Caco-2 (cell line): ENCODE results near the gene NOX4. TPM values are rescaled to one million over a fixed set of nuclear protein-coding genes. Genes with fewer than 3 reads are reported as not detected.

Experiments used
- BruUV-seq: library from RNA; stranded (reverse); fragments of 400-500 nt; replicated peaks from 2 replicates; lab custom pipeline; 2021; lab: Mats Ljungman, UMichigan
- CTCF ChIA-PET: fragments of 300-600 bp; sonication (Branson Sonifier 250); formaldehyde crosslinking; loops from one replicate; lab custom pipeline; 2022; ENCODE audit warnings: antibody characterized with exemption; lab: Charles Lee
- POLR2A ChIA-PET: fragments of 300-600 bp; sonication (Branson Sonifier 250); formaldehyde crosslinking; loops from one replicate; lab custom pipeline; 2022; ENCODE audit warnings: antibody characterized with exemption; lab: Charles Lee
- DNase-seq, 2 experiments: peaks; one replicate each; pipeline versions ENCODE4 v3.0.0 to v3.0.0-alpha.2; 2020 to 2022
- H3K27me3 ChIP-seq: replicated peaks from 2 replicates; pipeline ENCODE4 v1.6.0; 2011; ENCODE audit warnings: low read length; ENCODE audit not compliant: control insufficient read depth, insufficient read depth
- H3K36me3 ChIP-seq: 2 replicates; pipeline ENCODE4 v1.5.1; 2011; ENCODE audit warnings: low read length; ENCODE audit not compliant: control insufficient read depth, insufficient read depth
- H3K4me1 ChIP-seq: fragments of 250-450 bp; sonication (Bioruptor Pico); 2 replicates; pipeline ENCODE4 v1.5.1; 2020; ENCODE audit warnings: mild to moderate bottlenecking
- H3K4me3 ChIP-seq: 2 replicates; pipeline ENCODE4 v1.5.1; 2011; ENCODE audit warnings: low read depth, mild to moderate bottlenecking, control low read depth, low read length
- H3K9me3 ChIP-seq: fragments of 250-450 bp; sonication (Bioruptor Pico); 2 replicates; pipeline ENCODE4 v1.5.1; 2020; ENCODE audit warnings: mild to moderate bottlenecking, moderate library complexity
- H3K27ac Mint-ChIP-seq: one replicate; pipeline ENCODE4 v1.8.0; 2022; ENCODE audit warnings: mixed read lengths; ENCODE audit not compliant: unreplicated experiment
- H3K27me3 Mint-ChIP-seq: one replicate; pipeline ENCODE4 v1.8.0; 2022; ENCODE audit warnings: mixed read lengths; ENCODE audit not compliant: insufficient read depth, unreplicated experiment
- H3K36me3 Mint-ChIP-seq: one replicate; pipeline ENCODE4 v1.8.0; 2022; ENCODE audit warnings: mild to moderate bottlenecking, mixed read lengths; ENCODE audit not compliant: insufficient read depth, unreplicated experiment
- H3K4me1 Mint-ChIP-seq: one replicate; pipeline ENCODE4 v1.8.0; 2022; ENCODE audit warnings: low read depth, mixed read lengths; ENCODE audit not compliant: unreplicated experiment
- H3K4me3 Mint-ChIP-seq: one replicate; pipeline ENCODE4 v1.8.0; 2022; ENCODE audit warnings: mild to moderate bottlenecking, moderate library complexity, mixed read lengths; ENCODE audit not compliant: unreplicated experiment
- H3K9me3 Mint-ChIP-seq: one replicate; pipeline ENCODE4 v1.8.0; 2022; ENCODE audit warnings: mixed read lengths; ENCODE audit not compliant: unreplicated experiment
- intact Hi-C: fragments of 100-400 bp; cut with micrococcal nuclease; formaldehyde crosslinking; loops from one replicate; pipeline ENCODE4 v1.10.0; 2022; ENCODE audit not compliant: unreplicated experiment
- total RNA-seq: library from RNA; stranded (reverse); gene quantifications from 2 replicates; pipeline ENCODE4 v1.2.3, GENCODE V29; 2022
- TF ChIP-seq, protein P1 (sequence below), 2 experiments: fragments of 200-600 bp in 1 of 2; IDR thresholded peaks; 1 replicate in 1 of 2; 2 replicates in 1 of 2; pipeline versions ENCODE4 v1.5.1 to v1.8.0; 2011 to 2022; ENCODE audit warnings: antibody characterized with exemption in 1 of 2, control low read depth in 1 of 2, inconsistent platforms in 1 of 2, low read depth in 1 of 2, low read length in 1 of 2, mild to moderate bottlenecking in 1 of 2, moderate library complexity in 1 of 2; ENCODE audit not compliant: insufficient read depth in 1 of 2, severe bottlenecking in 1 of 2, unreplicated experiment in 1 of 2

Gene NOX4
- total RNA-seq, 1 experiment from 2014 or later: not detected

DNA sequence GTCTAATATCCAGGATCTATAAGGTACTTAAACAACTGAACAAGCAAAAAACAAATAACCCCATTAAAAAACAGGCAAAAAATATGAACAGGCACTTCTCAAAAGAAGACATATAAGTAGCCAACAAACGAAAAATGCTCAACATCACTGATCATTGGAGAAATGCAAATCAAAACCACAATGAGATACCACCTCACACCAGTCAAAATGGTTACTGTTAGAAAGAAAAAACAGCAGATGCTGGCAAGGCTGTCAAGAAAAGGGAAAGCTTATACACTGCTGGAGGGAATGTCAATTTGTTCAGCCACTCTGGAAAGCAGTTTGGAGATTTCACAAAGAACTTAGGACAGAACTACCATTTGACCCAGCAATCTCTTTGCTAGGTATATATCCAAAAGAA, 30.6 kb upstream of the NOX4 start:
- Histone ChIP-seq H3K4me1 (peaks cover 11% of the 10 kb centered on the region), H3K4me3 (no peak overlapping the region), H3K27me3 (no peaks in the 10 kb centered on the region), H3K36me3 (no peaks in the 10 kb centered on the region), H3K9me3 (peaks cover 8% of the 10 kb centered on the region; the same call in 1 of the 2 replicates)
- TF ChIP-seq, protein P1, sequence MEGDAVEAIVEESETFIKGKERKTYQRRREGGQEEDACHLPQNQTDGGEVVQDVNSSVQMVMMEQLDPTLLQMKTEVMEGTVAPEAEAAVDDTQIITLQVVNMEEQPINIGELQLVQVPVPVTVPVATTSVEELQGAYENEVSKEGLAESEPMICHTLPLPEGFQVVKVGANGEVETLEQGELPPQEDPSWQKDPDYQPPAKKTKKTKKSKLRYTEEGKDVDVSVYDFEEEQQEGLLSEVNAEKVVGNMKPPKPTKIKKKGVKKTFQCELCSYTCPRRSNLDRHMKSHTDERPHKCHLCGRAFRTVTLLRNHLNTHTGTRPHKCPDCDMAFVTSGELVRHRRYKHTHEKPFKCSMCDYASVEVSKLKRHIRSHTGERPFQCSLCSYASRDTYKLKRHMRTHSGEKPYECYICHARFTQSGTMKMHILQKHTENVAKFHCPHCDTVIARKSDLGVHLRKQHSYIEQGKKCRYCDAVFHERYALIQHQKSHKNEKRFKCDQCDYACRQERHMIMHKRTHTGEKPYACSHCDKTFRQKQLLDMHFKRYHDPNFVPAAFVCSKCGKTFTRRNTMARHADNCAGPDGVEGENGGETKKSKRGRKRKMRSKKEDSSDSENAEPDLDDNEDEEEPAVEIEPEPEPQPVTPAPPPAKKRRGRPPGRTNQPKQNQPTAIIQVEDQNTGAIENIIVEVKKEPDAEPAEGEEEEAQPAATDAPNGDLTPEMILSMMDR (IDR thresholded peaks at IDR 0.05; ENCODE audit: insufficient read depth in 1 of 2, low read depth in 1 of 2, low read length in 1 of 2, severe bottlenecking in 1 of 2, unreplicated experiment in 1 of 2): no peak
- Mint-ChIP-seq H3K36me3 (no peaks in the 10 kb centered on the region), H3K27ac (no peak overlapping the region), H3K4me3 (no peak overlapping the region), H3K4me1 (peaks cover 10% of the 10 kb centered on the region), H3K27me3 (no peaks in the 10 kb centered on the region), H3K9me3 (peaks cover 12% of the 10 kb centered on the region)
- intact Hi-C loops: no loop called here
- CTCF ChIA-PET: no interaction called here
- DNase-seq: no peak
- POLR2A ChIA-PET: no interaction called here
- no TSS peak for BruUV-seq

DNA sequence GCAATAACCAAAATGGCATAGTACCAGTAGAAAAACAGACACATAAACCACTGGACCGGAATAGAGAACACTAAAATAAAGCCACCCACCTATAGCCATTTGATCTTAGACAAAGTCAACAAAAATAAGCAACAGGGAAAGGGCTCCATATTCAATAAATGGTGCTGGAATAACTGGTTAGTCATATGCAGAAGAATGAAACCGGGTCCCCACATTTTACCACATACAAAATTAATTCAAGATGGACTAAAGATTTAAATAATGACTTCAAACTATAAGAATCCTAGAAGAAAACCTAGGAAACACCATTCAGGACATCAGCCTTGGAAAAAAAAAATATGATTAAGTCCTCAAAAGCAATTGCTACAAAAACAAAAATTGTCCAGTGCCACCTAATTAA, 30.1 kb upstream of the NOX4 start:
- peaks cover 14% of the 10 kb centered on the region for H3K4me1 ChIP-seq
- POLR2A ChIA-PET: no interaction called here
- Mint-ChIP-seq H3K4me1 (peaks cover 15% of the 10 kb centered on the region), H3K27me3 (no peaks in the 10 kb centered on the region), H3K36me3 (no peaks in the 10 kb centered on the region), H3K27ac (no peak overlapping the region), H3K9me3 (peaks cover 12% of the 10 kb centered on the region), H3K4me3 (no peak overlapping the region)
- peaks cover 8% of the 10 kb centered on the region; the same call in 1 of the 2 replicates for H3K9me3 ChIP-seq
- CTCF ChIA-PET: no interaction called here
- no peaks in the 10 kb centered on the region for H3K36me3 ChIP-seq
- DNase-seq: no peak
- intact Hi-C loops: no loop called here
- no TSS peak for BruUV-seq
- no peak overlapping the region for H3K4me3 ChIP-seq
- H3K27me3 ChIP-seq: no peaks in the 10 kb centered on the region
- TF ChIP-seq, protein P1 (IDR thresholded peaks at IDR 0.05; ENCODE audit: insufficient read depth in 1 of 2, low read depth in 1 of 2, low read length in 1 of 2, severe bottlenecking in 1 of 2, unreplicated experiment in 1 of 2): no peak

DNA sequence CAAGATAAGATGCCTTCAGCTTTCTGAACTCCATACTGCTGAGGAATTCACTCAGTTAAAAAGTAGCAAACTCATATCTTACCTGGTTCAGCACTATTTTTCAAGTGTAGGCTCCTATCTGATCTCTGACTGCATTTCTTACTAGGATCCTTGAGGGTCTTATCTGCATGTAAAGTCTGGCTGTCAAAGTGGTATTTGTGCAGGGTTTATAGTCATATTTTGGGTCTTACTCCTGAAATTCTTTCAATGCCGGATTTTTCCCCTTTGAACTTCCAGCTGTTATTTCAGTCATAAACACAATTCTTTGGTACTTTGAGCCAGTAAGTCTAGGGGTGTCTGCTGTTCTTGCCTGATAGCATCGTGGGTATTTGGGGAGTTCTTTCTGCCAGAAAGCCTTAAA, 25.3 kb upstream of the NOX4 start:
- intact Hi-C loops: loop anchor here (10.0 kb wide), 1 partner anchor 658 kb away; no protein-coding TSS in a partner anchor
- H3K27ac Mint-ChIP-seq: peak overlapping the region; percentile 14
- CTCF ChIA-PET: no interaction called here
- peak in 1 of 2 experiments; percentile 48 for DNase-seq
- peaks cover 24% of the 10 kb centered on the region for H3K4me1 Mint-ChIP-seq
- Histone ChIP-seq H3K27me3 (no peaks in the 10 kb centered on the region), H3K4me1 (peaks cover 18% of the 10 kb centered on the region), H3K4me3 (no peak overlapping the region), H3K9me3 (peaks cover 25% of the 10 kb centered on the region), H3K36me3 (no peaks in the 10 kb centered on the region)
- no peaks in the 10 kb centered on the region for H3K36me3 Mint-ChIP-seq
- no TSS peak for BruUV-seq
- POLR2A ChIA-PET: no interaction called here
- no peaks in the 10 kb centered on the region for H3K27me3 Mint-ChIP-seq
- TF ChIP-seq, protein P1 (IDR thresholded peaks at IDR 0.05; ENCODE audit: insufficient read depth in 1 of 2, low read depth in 1 of 2, low read length in 1 of 2, severe bottlenecking in 1 of 2, unreplicated experiment in 1 of 2): no peak
- peak overlapping the region; percentile 27 for H3K4me3 Mint-ChIP-seq
- peaks cover 26% of the 10 kb centered on the region for H3K9me3 Mint-ChIP-seq
